Measurements from ENCODE around the gene APOA1.

GRCh38 chr11:116842117-116842516, 4.7 kb upstream of the APOA1 start:
- no peak for TF ChIP-seq POLR2A (IDR thresholded peaks at IDR 0.05)
- no peak for TF ChIP-seq CTCF (IDR thresholded peaks at IDR 0.05)

Data from testis (tissue), 2 donors.